HEK293T (cell line): ENCODE results near the gene GJD2.

Experiments used
- BHLHE40 ChIP-seq: fragments of 450-650 bp; IDR thresholded peaks from 2 replicates; pipeline ENCODE4 v1.6.1; 2016; ENCODE audit warnings: mild to moderate bottlenecking, moderate library complexity, borderline replicate concordance
- CTBP1 ChIP-seq: fragments of 450-650 bp; IDR thresholded peaks from 2 replicates; pipeline ENCODE4 v1.6.1; 2016; ENCODE audit warnings: borderline replicate concordance
- ELF4 ChIP-seq: fragments of 450-650 bp; IDR thresholded peaks from 2 replicates; pipeline ENCODE4 v1.6.1; 2017; ENCODE audit warnings: antibody characterized with exemption
- FOXA1 ChIP-seq: fragments of 450-650 bp; IDR thresholded peaks from 2 replicates; pipeline ENCODE4 v1.6.1; 2016; ENCODE audit warnings: mild to moderate bottlenecking
- L3MBTL2 ChIP-seq: fragments of 450-650 bp; conservative IDR thresholded peaks from 2 replicates; pipeline ENCODE4 v1.6.1; 2016; ENCODE audit warnings: mild to moderate bottlenecking
- PKNOX1 ChIP-seq: fragments of 450-650 bp; IDR thresholded peaks from 2 replicates; pipeline ENCODE4 v1.6.1; 2016
- SUZ12 ChIP-seq: fragments of 450-650 bp; IDR thresholded peaks from 2 replicates; pipeline ENCODE4 v1.6.1; 2016; ENCODE audit warnings: mild to moderate bottlenecking
- TARDBP ChIP-seq: fragments of 450-650 bp; IDR thresholded peaks from 2 replicates; pipeline ENCODE4 v1.6.1; 2016
- ZNF384 ChIP-seq: fragments of 450-650 bp; IDR thresholded peaks from 2 replicates; pipeline ENCODE4 v1.6.1; 2016

DNA sequence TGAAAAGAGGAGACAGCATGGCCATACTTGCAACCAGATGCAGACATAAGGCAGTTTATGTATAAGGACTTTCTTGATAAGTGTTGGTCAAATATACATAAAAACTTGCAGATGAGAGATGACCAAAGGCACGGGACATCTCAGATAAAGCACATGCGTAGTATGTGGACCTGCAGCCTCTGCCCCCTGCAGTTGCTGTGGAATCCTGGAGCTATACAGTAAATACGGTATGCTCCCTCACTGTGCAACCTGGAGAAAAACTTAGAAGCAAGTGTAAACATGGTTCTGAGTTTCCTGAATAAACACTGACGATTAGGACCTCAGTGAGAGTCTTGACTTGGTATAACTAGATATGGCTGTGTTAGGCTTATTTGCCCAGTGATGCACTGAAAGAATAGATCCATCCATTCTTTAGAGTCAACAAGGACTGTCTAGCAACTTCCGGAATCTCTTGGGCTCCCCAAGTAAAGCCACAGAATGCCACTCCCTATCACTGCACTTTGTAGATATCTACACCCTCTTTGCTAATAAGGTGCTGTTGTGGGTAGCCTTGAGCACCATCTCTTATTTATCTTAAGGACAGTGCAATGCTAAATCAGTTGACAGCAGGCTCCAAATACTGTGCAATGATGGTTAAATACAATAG, 40.2 kb downstream of the GJD2 start:
- TF ChIP-seq ELF4 (no peak), TARDBP (no peak), PKNOX1 (no peak), ZNF384 (no peak), FOXA1 (no peak), BHLHE40 (no peak), SUZ12 (no peak), L3MBTL2 (no peak), CTBP1 (no peak)
